DMS153 treated with DMSO at 0.1 percent for 48 hours (cell line): ENCODE results near the gene KCMF1.

ENCODE experiments used
- DNase-seq: peaks from one replicate; lab custom pipeline; 2025; ENCODE audit not compliant: unreplicated experiment; lab: John Stamatoyannopoulos, UW

The KCMF1 gene

GRCh38 chr2:85019121-85019520 lies 48.2 kb downstream of the KCMF1 start:
- no peak for DNase-seq

DNA sequence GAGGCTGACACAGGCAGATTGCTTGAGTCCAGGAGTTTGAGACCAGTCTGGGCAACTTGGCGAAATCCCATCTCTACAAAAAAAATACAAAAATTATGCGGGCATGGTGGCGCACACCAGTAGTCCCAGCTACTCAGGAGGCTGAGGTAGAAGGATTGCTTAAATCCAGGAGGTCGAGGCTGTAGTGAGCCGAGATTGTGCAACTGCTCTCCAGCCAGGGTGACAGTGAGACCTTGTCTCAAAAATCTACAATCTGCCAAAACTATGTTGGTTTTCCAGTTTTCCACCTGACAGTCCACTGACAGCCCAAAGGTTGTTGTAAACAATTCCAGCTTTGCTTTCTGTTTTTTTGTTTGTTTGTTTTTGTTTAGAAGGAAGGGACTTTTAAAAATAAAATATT lies 51.3 kb downstream of the KCMF1 start:
- no peak for DNase-seq

DNA sequence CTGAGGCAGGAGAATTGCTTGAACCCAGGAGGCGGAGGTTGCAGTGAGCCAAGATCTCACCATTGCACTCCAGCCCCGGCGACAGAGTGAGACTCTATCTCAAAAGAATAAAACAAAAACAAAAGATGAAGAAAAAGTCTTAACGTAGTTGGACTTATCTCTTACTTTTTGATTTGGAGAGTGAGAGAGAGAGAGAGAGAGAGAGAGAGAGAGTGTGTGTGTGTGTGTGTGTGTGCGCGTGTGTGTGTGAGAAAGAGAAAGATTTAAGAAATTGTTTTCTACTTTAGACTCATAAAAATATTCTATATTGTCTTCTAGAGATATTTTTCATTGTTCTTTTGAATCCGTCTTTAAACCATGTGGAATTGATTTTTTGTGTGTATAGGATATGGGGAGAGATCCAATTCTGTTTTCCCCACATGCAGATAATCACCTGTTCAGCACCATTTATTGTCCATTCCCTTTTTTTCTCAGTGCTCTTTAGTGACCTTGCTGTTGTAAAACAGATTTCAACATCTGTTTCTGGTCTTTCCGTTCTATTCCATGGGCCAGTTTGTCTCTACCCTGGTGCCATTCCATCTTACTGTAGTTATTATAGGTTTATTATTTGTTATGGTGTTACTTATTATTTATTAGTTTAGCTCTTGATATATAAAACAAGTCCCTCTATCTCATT lies 53.5 kb downstream of the KCMF1 start:
- no peak for DNase-seq

DNA sequence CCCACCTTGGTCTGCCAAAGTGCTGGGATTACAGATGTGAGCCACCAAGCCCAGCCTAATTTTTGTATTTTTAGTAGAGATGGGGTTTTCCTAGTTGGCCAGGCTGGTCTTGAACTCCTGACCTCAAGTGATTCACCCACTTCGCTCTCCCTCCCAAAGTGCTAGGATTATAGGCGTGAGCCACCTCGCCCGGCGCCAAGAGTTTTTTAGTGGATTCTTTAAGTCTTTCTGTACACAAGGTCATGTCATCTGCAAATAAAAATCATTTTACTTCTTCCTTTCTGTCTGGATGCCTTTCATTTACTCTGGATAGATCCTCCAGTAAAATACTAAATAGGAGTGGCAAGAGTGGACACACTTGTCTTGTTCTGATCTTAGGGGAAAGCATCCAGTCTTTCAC lies 61.7 kb downstream of the KCMF1 start:
- DNase-seq, result no peak

- DNase-seq, result no peak
Observed at GRCh38 chr2:85033388-85033787, 62.4 kb downstream of the KCMF1 start.

DNA sequence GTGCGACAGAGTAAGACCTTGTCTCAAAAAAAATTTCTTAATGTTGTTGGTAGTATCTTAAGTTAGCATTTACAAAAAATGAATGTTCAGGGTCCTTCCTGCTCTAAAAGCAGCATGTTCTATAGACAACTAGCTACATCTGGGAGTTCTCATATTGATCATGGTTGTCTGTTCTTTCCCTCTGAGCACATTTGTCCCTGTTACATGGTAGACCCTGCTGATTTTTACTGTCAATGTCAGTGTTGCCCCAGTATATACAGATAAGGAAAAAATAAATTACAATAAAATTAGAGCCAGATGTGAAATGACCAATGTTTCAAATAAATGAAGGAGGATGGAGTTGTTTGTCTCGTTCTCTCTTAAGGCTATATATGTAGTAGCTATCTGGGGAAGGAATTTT lies 63.2 kb downstream of the KCMF1 start:
- DNase-seq, result no peak

GRCh38 chr2:85037622-85038021 lies 66.7 kb downstream of the KCMF1 start:
- no peak for DNase-seq

- no peak for DNase-seq
Observed at GRCh38 chr2:85042330-85042729, 71.4 kb downstream of the KCMF1 start.

DNA sequence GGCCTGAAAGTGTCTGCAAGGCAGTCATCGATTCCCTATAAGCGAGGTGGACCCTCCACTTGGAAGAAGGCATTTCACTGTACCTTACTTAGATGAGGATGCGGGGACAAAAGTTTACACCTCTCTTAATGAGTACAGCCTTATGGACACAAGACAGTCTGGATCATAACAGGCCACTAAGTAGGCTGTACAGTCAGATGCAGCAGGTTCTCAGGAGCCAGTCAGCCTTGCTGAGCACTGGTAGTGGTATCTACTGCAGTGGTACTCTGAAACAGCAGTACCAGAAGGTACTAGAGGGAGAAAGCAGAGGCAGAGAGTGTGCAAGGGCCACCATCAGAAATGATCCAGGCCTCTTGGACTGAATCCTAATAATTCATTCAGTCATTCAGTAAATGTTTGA lies 77.6 kb downstream of the KCMF1 start:
- no peak for DNase-seq

DNA sequence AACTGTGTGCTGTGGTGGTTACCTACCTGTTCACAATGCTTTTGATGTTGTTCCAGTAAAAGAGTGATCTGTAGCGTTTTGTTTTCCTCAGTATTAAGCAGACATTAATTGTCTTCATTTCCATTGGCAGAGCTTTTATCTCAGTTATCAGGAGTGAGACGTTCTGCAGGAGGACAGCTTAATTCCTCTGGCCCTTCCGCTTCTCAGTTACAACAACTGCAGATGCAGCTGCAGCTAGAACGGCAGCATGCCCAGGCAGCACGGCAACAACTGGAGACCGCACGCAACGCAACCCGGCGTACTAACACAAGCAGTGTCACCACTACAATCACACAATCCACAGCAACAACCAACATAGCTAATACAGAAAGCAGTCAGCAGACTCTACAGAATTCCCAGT lies 78.3 kb downstream of the KCMF1 start:
- DNase-seq, result no peak

DNA sequence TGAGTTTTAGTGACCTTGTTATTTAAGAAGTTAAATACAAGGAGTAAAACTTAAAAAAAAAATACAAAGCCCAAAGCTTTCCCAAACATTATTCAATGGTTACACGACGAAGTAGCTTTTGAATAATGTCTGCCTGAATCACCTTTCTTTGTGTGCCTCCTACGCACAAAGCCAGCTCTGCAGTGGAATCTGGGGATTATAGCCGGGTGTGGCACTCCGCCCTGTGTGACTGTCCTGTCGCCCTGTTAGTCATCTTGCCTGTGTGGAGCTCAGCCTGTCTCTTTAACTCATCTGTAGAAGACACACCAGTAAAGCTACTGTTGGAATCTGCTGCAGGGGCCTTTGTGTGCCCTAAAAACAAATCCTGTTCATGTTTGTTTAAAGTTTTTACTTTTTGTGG lies 82.8 kb downstream of the KCMF1 start:
- no peak for DNase-seq

GRCh38 chr2:85057226-85057962 lies 86.4 kb downstream of the KCMF1 start:
- peak; percentile 20 for DNase-seq

- no peak for DNase-seq
Observed at GRCh38 chr2:85061896-85062295, 90.9 kb downstream of the KCMF1 start.

DNA sequence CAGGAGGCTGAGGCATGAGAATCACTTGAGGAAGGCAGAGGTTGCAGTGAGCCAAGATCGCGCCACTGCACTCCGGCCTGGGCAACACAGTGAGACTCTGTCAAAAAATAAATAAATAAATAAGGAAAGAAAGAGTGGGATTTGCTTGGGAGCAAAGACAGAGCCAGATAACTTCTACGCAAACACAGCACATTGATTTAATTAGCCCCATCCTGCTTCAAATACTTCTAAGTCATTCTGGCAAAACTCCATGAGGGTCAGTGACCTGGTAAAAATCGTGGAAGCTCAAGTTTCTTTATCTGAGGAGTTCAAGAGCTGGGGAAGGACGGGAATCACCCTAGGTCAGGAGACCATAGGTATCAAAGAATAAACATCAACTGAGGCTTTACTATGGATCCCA lies 91.6 kb downstream of the KCMF1 start:
- DNase-seq, result no peak

DNA sequence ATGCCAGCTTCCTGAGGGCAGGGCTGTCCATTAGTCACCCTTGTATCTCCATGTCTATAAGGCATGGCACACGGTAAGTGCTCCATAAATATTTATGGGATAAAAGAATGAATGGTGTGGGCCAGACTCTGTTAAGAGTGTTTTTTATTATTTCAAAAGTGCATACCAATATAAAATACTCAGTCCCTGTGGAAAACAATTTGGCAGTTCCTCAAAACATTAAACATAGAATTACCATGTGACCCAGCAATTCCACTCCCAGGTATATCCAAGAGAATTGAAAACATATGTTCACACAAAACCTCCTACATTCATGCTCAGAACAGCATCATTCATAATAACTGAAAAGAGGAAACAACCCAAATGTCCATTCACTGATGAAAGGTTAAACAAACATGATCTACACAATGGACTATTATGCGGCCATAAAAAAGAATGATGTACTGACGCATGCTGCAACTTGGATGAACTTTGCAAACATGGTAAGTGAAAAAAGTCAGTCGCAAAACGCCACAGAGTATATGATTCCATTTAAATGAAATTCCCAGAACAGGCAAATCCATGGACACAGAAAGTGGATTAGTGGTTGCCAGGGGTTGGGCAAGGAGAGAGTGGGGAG lies 93.1 kb downstream of the KCMF1 start:
- DNase-seq, result no peak

DNA sequence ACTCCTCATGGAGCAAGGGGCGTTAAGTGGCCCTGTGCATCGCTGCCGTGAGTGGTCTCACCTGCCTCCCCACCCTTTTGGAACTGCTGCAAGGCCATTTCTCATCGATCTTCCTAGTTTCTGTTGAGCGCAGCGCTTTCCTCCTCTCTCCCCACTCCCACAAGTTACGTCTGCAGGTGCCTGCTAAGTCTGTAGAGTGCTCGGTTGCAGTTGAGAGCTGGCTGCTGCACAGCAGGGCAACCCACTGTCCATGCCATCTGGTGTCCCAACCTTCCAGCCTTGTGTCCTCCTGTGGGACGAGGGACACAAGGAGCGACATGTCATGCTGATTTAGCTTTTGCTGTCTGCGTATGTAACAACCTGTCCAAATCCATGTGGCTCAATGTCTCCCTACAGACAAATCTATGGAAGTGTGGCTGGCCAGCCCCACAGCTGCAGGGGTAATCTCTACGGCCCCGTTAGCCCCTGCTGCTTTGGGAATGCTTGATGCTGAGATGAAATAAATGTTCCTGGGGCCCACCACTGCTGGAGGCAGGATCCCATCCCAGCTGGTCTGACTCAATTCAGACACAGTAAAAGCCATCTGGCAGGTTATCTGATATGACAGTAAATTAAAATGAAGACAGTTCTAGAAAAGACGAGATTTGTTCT lies 94.1 kb downstream of the KCMF1 start:
- no peak for DNase-seq

- DNase-seq, result no peak
Observed at GRCh38 chr2:85066006-85066740, 95.2 kb downstream of the KCMF1 start.

DNA sequence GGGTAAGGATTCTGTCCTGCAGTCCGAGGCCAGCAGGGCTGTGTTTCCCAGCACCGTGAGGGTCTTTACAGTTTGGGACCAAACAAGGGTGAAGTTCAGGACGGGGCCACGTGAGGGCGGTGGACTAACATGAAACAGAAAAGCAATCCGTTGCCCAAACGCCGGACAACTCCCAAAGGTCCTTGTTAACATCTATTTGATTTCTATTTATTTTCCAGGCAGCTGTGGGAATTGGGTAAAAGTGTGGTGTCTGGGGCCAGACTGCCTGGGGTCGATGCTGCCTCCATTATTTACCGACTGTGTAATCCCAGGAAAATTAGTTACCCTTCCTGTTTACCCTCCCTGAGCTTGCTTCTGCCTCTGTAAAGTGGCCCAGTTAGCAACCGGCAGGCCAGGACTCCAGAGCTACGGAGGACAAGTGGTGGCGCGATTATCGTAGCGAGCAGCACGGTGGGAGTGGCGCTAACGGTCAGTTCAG lies 96.0 kb downstream of the KCMF1 start:
- peak; percentile 49 for DNase-seq

- DNase-seq, result no peak
Observed at GRCh38 chr2:85071096-85071495, 100.1 kb downstream of the KCMF1 start.

GRCh38 chr2:85073033-85073432 lies 102.1 kb downstream of the KCMF1 start:
- no peak for DNase-seq
